Neuronal stem cell (in vitro differentiated cells): ENCODE measurements around the gene TBC1D14.
A peak's percentile ranks its signal among the peaks of the same experiment; 100 is the strongest.
"Not testable (repeated sequence)": the region's sequence is repeated elsewhere in the genome, so short reads cannot be mapped to it uniquely, and the experiment has no call there.

Source experiments
- DNase-seq: peaks from one replicate; pipeline ENCODE4 v3.0.0-alpha.2; 2013; ENCODE audit warnings: low spot score
- H2AFZ ChIP-seq: one replicate; pipeline ENCODE4 v1.6.1; 2013; ENCODE audit warnings: mild to moderate bottlenecking, low read length, inconsistent platforms
- H2AK5ac ChIP-seq: 2 replicates; pipeline ENCODE4 v1.6.1; 2013; ENCODE audit warnings: low read depth, mild to moderate bottlenecking, inconsistent platforms, low read length, moderate library complexity, mixed read lengths
- H2BK120ac ChIP-seq: 2 replicates; pipeline ENCODE4 v1.6.1; 2013; ENCODE audit warnings: low read depth, mild to moderate bottlenecking, inconsistent platforms, low read length, moderate library complexity, mixed read lengths
- H2BK12ac ChIP-seq: one replicate; pipeline ENCODE4 v1.6.1; 2013; ENCODE audit warnings: low read length, inconsistent platforms
- H2BK15ac ChIP-seq: 2 replicates; pipeline ENCODE4 v1.6.1; 2013; ENCODE audit warnings: mild to moderate bottlenecking, low read length, inconsistent platforms, mixed read lengths
- H2BK5ac ChIP-seq: one replicate; pipeline ENCODE4 v1.6.1; 2013; ENCODE audit warnings: inconsistent platforms, mild to moderate bottlenecking, low read length, moderate library complexity
- H3K14ac ChIP-seq: one replicate; pipeline ENCODE4 v1.6.1; 2013; ENCODE audit warnings: low read length, inconsistent platforms
- H3K18ac ChIP-seq: 2 replicates; pipeline ENCODE4 v1.6.1; 2013; ENCODE audit warnings: low read length, inconsistent platforms
- H3K23ac ChIP-seq: 2 replicates; pipeline ENCODE4 v1.6.1; 2013; ENCODE audit warnings: low read depth, mild to moderate bottlenecking, mixed read lengths, low read length, inconsistent platforms; ENCODE audit not compliant: poor library complexity
- H3K27ac ChIP-seq: replicated peaks from 3 replicates; pipeline ENCODE4 v1.5.1; 2013; ENCODE audit warnings: low read length, inconsistent platforms
- H3K27me3 ChIP-seq, 3 experiments: 2 replicates each; pipeline ENCODE4 v1.6.1; 2013; ENCODE audit warnings: low read length in 3 of 3, mild to moderate bottlenecking in 2 of 3, inconsistent platforms in 1 of 3, low read depth in 1 of 3, mixed read lengths in 1 of 3, moderate library complexity in 1 of 3; ENCODE audit not compliant: control insufficient read depth in 3 of 3, insufficient read depth in 3 of 3
- H3K36me3 ChIP-seq, 2 donors: replicated peaks in 1 of 2; 2 replicates each; pipeline ENCODE4 v1.6.1; 2013; ENCODE audit warnings: low read length in 2 of 2; ENCODE audit not compliant: control insufficient read depth in 2 of 2, insufficient read depth in 2 of 2
- H3K4ac ChIP-seq: 2 replicates; pipeline ENCODE4 v1.6.1; 2013; ENCODE audit warnings: inconsistent platforms, mild to moderate bottlenecking, low read length, moderate library complexity
- H3K4me1 ChIP-seq, 2 donors: 1 replicate in 1 of 2; 2 replicates in 1 of 2; pipeline ENCODE4 v1.6.1; 2013; ENCODE audit warnings: low read length in 2 of 2, low read depth in 1 of 2; ENCODE audit not compliant: control insufficient read depth in 2 of 2, insufficient read depth in 1 of 2
- H3K4me2 ChIP-seq: one replicate; pipeline ENCODE4 v1.6.1; 2013; ENCODE audit warnings: mild to moderate bottlenecking, low read length, inconsistent platforms; ENCODE audit not compliant: insufficient read depth, poor library complexity, severe bottlenecking
- H3K4me3 ChIP-seq, 2 donors: 2 replicates each; pipeline ENCODE4 v1.5.1; 2013; ENCODE audit warnings: low read length in 2 of 2, mild to moderate bottlenecking in 2 of 2, inconsistent platforms in 1 of 2, moderate library complexity in 1 of 2
- H3K79me1 ChIP-seq: one replicate; pipeline ENCODE4 v1.6.1; 2013; ENCODE audit warnings: low read depth, mild to moderate bottlenecking, inconsistent platforms, low read length, moderate library complexity
- H3K9ac ChIP-seq: one replicate; pipeline ENCODE4 v1.6.1; 2013; ENCODE audit warnings: mild to moderate bottlenecking, low read depth, low read length, inconsistent platforms; ENCODE audit not compliant: poor library complexity
- H3K9me3 ChIP-seq, 2 donors: replicated peaks in 1 of 2; 2 replicates each; pipeline versions ENCODE3 to v1.6.1; 2013; ENCODE audit warnings: low read length in 2 of 2, mild to moderate bottlenecking in 2 of 2, inconsistent platforms in 1 of 2, low read depth in 1 of 2, mixed read lengths in 1 of 2, moderate library complexity in 1 of 2; ENCODE audit not compliant: control insufficient read depth in 2 of 2, insufficient read depth in 1 of 2
- H4K8ac ChIP-seq: one replicate; pipeline ENCODE4 v1.6.1; 2013; ENCODE audit warnings: low read depth, mild to moderate bottlenecking, inconsistent platforms, low read length, moderate library complexity
- H4K91ac ChIP-seq: one replicate; pipeline ENCODE4 v1.6.1; 2013; ENCODE audit warnings: low read length, low read depth, mild to moderate bottlenecking, inconsistent platforms; ENCODE audit not compliant: poor library complexity
- WGBS, 2 donors: extraction: QIAGEN DNeasy Blood & Tissue Kit; methylation state at CpG; one replicate each; pipeline ENCODE4 v1.1.7; 2013; ENCODE audit warnings: missing lambda C conversion rate in 2 of 2, mixed read lengths in 1 of 2; ENCODE audit not compliant: insufficient read length in 2 of 2, insufficient replicate concordance in 1 of 2; ENCODE audit errors: extremely low coverage in 2 of 2; 5-methylcytosine and 5-hydroxymethylcytosine counted together

The TBC1D14 gene

GRCh38 chr4:6910340-6910959, 824 bp downstream of the TBC1D14 start:
- no peaks in the 10 kb centered on the region for H3K36me3 ChIP-seq
- no peak overlapping the region for H3K4ac ChIP-seq
- peak overlapping the region; percentile 85 for H3K18ac ChIP-seq
- H2BK12ac ChIP-seq = no peak overlapping the region
- H4K8ac ChIP-seq = no peak overlapping the region
- H3K4me3 ChIP-seq = peak overlapping the region; percentile 83 to 93
- peaks cover 12 to 13% of the 10 kb centered on the region in 2 donors for H3K4me1 ChIP-seq
- peaks cover 0 to 8% (median 0%) of the 10 kb centered on the region in 3 experiments for H3K27me3 ChIP-seq
- no peak overlapping the region for H3K27ac ChIP-seq
- no peak overlapping the region for H3K23ac ChIP-seq
- no peak overlapping the region for H2BK120ac ChIP-seq
- peaks cover 10% of the 10 kb centered on the region for H3K79me1 ChIP-seq
- H4K91ac ChIP-seq = no peak overlapping the region
- no peak for DNase-seq
- peak overlapping the region; percentile 82 for H3K4me2 ChIP-seq
- H3K9ac ChIP-seq = peak overlapping the region; percentile 85
- H2BK15ac ChIP-seq = no peak overlapping the region
- peak overlapping the region; percentile 40 for H2AK5ac ChIP-seq
- H3K9me3 ChIP-seq = peaks cover 0 to 2% of the 10 kb centered on the region in 2 donors
- WGBS, 2 donors = no CpG with 5 or more reads among the region's 31 CpGs
- H3K14ac ChIP-seq = no peak overlapping the region
- H2BK5ac ChIP-seq = no peak overlapping the region
- H2AFZ ChIP-seq = peak overlapping the region; percentile 99

GRCh38 chr4:6910960-6911874, 1.6 kb downstream of the TBC1D14 start:
- peaks cover 0 to 2% of the 10 kb centered on the region in 2 donors for H3K9me3 ChIP-seq
- peaks cover 7 to 12% of the 10 kb centered on the region in 2 donors for H3K4me1 ChIP-seq
- H3K4me3 ChIP-seq = peak overlapping the region; percentile 83 to 93
- H2AK5ac ChIP-seq = no peak overlapping the region
- H3K14ac ChIP-seq = no peak overlapping the region
- H2BK12ac ChIP-seq = no peak overlapping the region
- H3K9ac ChIP-seq = peak overlapping the region; percentile 24
- no peak overlapping the region for H4K91ac ChIP-seq
- H3K23ac ChIP-seq = peak overlapping the region; percentile 77
- no peak overlapping the region for H2BK5ac ChIP-seq
- H2BK15ac ChIP-seq = no peak overlapping the region
- no peak overlapping the region for H3K27ac ChIP-seq
- H3K79me1 ChIP-seq = peaks cover 10% of the 10 kb centered on the region
- no peak overlapping the region for H2AFZ ChIP-seq
- no peak overlapping the region for H3K4ac ChIP-seq
- H3K4me2 ChIP-seq = no peak overlapping the region
- no peaks in the 10 kb centered on the region for H3K36me3 ChIP-seq
- no peak overlapping the region for H2BK120ac ChIP-seq
- DNase-seq = no peak
- H3K27me3 ChIP-seq = peaks cover 0 to 7% (median 0%) of the 10 kb centered on the region in 3 experiments
- no CpG with 5 or more reads among the region's 15 CpGs for WGBS, 2 donors
- no peak overlapping the region for H3K18ac ChIP-seq
- no peak overlapping the region for H4K8ac ChIP-seq

GRCh38 chr4:6911917-6912316, 2.3 kb downstream of the TBC1D14 start:
- H3K18ac ChIP-seq, H3K4me3 ChIP-seq, H3K23ac ChIP-seq, H3K36me3 ChIP-seq, H2BK12ac ChIP-seq, H3K27me3 ChIP-seq, H3K9ac ChIP-seq, H3K9me3 ChIP-seq, H3K14ac ChIP-seq, H4K8ac ChIP-seq, H3K4ac ChIP-seq, H3K27ac ChIP-seq, H3K4me2 ChIP-seq, H2BK5ac ChIP-seq, H2BK15ac ChIP-seq, H2BK120ac ChIP-seq, DNase-seq, H2AK5ac ChIP-seq, H2AFZ ChIP-seq, H4K91ac ChIP-seq: not testable (repeated sequence)
- WGBS, 2 donors = no CpG with 5 or more reads among the region's 10 CpGs
- Histone ChIP-seq H3K79me1 (peaks cover 13% of the 10 kb centered on the region), H3K4me1 (peaks cover 6 to 16% of the 10 kb centered on the region in 2 donors)

GRCh38 chr4:6912441-6912840, 2.8 kb downstream of the TBC1D14 start:
- Histone ChIP-seq H2AK5ac (no peak overlapping the region), H2BK5ac (no peak overlapping the region), H3K27me3 (peaks cover 0 to 2% (median 0%) of the 10 kb centered on the region in 3 experiments), H3K14ac (peak overlapping the region; percentile 25), H2BK12ac (no peak overlapping the region), H3K4me3 (no peak overlapping the region), H3K4ac (no peak overlapping the region), H3K79me1 (peaks cover 13% of the 10 kb centered on the region), H3K4me1 (peaks cover 6 to 19% of the 10 kb centered on the region in 2 donors), H2AFZ (no peak overlapping the region), H3K27ac (no peak overlapping the region), H4K91ac (no peak overlapping the region), H2BK15ac (no peak overlapping the region), H4K8ac (no peak overlapping the region), H3K36me3 (no peaks in the 10 kb centered on the region), H3K4me2 (no peak overlapping the region), H3K9ac (no peak overlapping the region), H3K9me3 (peaks cover 0 to 2% of the 10 kb centered on the region in 2 donors), H3K23ac (no peak overlapping the region), H3K18ac (no peak overlapping the region), H2BK120ac (no peak overlapping the region)
- no CpG with 5 or more reads among the region's 4 CpGs for WGBS, 2 donors
- DNase-seq = no peak
